ENCODE data around the gene MBNL2.

MBNL2 gene

DNA sequence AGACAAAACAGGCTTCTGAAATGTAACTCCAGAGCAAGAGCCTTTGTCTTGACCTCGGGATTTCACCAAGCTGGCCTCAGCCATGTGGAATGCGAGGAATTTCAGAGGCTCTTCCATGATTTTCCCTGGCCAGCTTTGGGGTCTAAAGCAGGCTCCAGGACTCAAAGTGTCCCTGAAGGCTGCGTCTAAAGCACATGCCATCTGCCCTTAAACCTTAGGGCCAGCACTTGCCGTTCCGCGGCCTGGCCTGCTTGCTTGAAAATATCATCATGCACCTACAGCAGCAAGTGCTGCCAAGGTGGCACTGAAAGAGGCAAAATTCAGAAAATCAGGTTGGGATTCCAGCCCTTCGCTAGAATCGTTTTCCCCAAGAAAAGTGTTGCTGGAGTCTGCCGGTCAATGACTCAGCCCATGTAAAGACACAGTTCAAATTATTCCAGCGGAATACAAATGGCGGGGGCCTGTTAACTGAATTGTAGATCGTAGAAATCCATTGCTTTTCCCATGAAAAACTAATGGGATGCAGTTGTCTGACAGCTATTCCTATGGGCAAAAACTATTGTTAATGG is 106.2 kb downstream of the MBNL2 start:
- H3K4me1 Mint-ChIP-seq (ENCODE audit: low read depth): no peaks in the 10 kb centered on the region
- no peaks in the 10 kb centered on the region for H3K27me3 Mint-ChIP-seq (ENCODE audit: low read depth)
- no peak overlapping the region for H3K27ac Mint-ChIP-seq
- no peak overlapping the region for H3K4me3 Mint-ChIP-seq
- H3K9me3 Mint-ChIP-seq: no peaks in the 10 kb centered on the region
- no peaks in the 10 kb centered on the region for H3K36me3 Mint-ChIP-seq (ENCODE audit: low read depth)

DNA sequence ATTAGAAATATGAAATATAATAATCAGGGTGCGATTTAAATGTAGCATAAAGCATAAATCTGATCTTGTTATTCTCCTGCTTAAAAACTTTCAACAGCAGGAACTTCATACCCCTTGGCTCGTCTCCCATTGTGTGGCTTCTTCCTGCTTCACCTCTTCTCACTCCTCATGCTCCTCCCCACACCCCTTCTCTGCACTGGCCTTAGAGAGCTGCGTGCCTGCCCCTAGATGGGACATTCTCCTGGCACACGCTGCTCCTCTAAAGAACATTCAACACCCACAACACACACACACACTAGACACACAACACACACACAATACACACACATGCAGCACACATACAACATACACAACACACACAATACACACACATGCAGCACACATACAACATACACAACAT is 107.2 kb downstream of the MBNL2 start:
- H3K27ac Mint-ChIP-seq: no peak overlapping the region
- H3K27me3 Mint-ChIP-seq (ENCODE audit: low read depth): no peaks in the 10 kb centered on the region
- H3K4me1 Mint-ChIP-seq (ENCODE audit: low read depth): no peaks in the 10 kb centered on the region
- no peak overlapping the region for H3K4me3 Mint-ChIP-seq
- H3K9me3 Mint-ChIP-seq: no peaks in the 10 kb centered on the region
- no peaks in the 10 kb centered on the region for H3K36me3 Mint-ChIP-seq (ENCODE audit: low read depth)

DNA sequence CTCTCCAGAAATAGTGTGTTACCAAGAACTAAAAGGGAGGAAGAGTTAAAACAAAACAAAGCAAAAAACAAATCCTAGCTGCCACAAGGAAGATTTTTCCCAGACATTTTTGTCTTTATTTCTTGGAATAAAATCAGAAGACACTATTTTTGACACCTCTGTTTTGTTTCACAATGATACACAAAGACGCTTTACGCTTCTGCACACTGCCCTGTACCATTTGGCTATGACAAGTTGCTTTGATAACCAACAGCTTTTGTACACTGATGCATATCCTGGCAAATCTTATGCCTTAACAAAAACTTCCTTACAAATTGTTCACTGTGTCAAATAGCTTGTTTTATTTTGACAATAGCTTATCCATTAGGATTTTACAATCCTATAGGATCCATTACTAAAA is 108.3 kb downstream of the MBNL2 start:
- H3K27ac Mint-ChIP-seq: no peak overlapping the region
- no peaks in the 10 kb centered on the region for H3K9me3 Mint-ChIP-seq
- no peaks in the 10 kb centered on the region for H3K36me3 Mint-ChIP-seq (ENCODE audit: low read depth)
- no peaks in the 10 kb centered on the region for H3K27me3 Mint-ChIP-seq (ENCODE audit: low read depth)
- no peaks in the 10 kb centered on the region for H3K4me1 Mint-ChIP-seq (ENCODE audit: low read depth)
- no peak overlapping the region for H3K4me3 Mint-ChIP-seq

DNA sequence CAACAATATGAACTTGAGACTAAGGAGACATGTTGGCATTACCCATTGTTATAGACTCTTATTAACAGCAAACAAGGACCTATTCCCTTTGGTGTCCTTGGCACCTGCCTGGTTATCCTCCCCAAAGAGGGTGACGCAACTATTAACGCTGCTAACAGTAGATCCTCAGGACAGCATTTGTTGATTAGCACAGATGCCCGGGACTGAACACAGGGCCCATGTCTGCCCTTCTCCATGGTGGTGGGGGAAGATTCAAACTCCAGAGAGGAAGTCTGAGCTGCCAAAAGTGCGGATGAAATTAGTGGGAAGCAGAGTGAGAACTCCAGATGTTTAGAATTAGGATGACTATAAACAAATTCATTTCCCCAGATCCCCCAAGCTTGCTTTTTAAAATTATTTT is 110.6 kb downstream of the MBNL2 start:
- no peaks in the 10 kb centered on the region for H3K27me3 Mint-ChIP-seq (ENCODE audit: low read depth)
- H3K27ac Mint-ChIP-seq: no peak overlapping the region
- no peak overlapping the region for H3K4me3 Mint-ChIP-seq
- no peaks in the 10 kb centered on the region for H3K9me3 Mint-ChIP-seq
- H3K36me3 Mint-ChIP-seq (ENCODE audit: low read depth): no peaks in the 10 kb centered on the region
- H3K4me1 Mint-ChIP-seq (ENCODE audit: low read depth): no peaks in the 10 kb centered on the region

DNA sequence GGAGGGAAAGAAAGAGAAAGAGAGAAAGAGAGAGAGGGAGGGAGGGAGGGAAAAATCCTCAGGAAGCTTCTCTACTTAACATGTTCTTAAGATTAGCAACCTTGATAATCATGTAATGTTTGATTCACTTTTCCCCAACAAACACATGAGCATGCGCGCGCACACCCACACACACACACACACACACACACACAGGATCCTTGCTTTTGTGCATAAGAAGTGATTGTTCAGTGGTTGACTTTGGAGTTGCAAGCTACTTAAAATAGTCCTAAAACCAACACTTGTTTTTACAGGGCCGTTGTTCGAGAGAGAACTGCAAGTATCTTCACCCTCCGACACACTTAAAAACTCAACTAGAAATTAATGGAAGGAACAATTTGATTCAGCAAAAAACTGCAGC is 111.8 kb downstream of the MBNL2 start:
- no peaks in the 10 kb centered on the region for H3K9me3 Mint-ChIP-seq
- no peaks in the 10 kb centered on the region for H3K27me3 Mint-ChIP-seq (ENCODE audit: low read depth)
- no peaks in the 10 kb centered on the region for H3K36me3 Mint-ChIP-seq (ENCODE audit: low read depth)
- H3K27ac Mint-ChIP-seq: no peak overlapping the region
- no peak overlapping the region for H3K4me3 Mint-ChIP-seq
- H3K4me1 Mint-ChIP-seq (ENCODE audit: low read depth): no peaks in the 10 kb centered on the region

DNA sequence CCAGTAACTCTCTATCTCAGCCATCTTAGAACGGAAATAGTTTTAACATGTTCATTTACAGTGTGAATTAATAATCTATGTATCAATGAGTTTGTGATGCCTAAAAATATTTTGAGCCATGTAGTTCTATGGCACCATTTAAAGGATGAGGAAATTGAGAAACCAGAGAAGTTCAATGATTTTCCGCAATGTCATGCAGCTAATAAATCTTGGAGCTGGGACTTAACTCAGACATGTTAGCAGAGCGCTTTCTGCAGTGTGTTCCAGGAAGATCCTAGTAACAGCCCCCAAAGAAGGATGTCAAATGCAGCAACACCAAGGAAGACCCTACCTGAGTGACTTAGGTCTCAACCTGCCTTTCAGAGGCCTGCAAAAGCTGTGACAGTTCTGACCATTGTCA is 112.6 kb downstream of the MBNL2 start:
- Mint-ChIP-seq H3K27me3 (ENCODE audit: low read depth) (no peaks in the 10 kb centered on the region), H3K9me3 (no peaks in the 10 kb centered on the region), H3K36me3 (ENCODE audit: low read depth) (no peaks in the 10 kb centered on the region), H3K4me1 (ENCODE audit: low read depth) (no peaks in the 10 kb centered on the region), H3K27ac (no peak overlapping the region), H3K4me3 (no peak overlapping the region)

DNA sequence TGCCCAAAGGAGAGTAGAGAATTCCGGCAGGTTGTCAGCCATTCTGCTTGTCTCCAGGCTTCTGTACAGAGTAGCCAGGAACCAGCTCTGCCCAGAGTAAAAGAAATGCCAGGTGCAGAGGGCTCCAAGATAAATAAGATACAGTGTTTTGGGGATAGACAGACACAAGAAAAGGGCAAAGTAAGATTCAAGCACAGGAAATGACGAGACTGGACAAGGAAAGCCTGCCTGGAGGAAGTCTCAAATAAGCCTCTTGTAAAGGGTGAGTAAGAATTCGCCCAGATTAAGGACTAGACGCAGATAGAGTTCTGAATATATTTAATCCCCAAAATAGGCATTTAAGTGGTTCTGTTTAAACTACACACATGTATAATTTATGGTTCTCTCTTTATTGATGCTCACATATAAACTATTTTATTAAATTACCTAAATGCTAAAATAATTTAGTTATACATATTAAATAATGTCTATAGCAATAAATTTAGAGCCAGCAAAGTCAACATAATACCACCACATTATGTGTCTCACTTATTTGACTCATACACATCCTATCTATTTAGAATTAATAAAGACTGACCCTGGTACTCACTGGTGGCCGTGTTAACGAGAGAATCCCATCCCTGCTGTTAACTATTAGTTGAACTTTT is 113.5 kb downstream of the MBNL2 start:
- no peak overlapping the region for H3K4me3 Mint-ChIP-seq
- H3K4me1 Mint-ChIP-seq (ENCODE audit: low read depth): no peaks in the 10 kb centered on the region
- no peaks in the 10 kb centered on the region for H3K36me3 Mint-ChIP-seq (ENCODE audit: low read depth)
- H3K27me3 Mint-ChIP-seq (ENCODE audit: low read depth): no peaks in the 10 kb centered on the region
- no peak overlapping the region for H3K27ac Mint-ChIP-seq
- H3K9me3 Mint-ChIP-seq: no peaks in the 10 kb centered on the region

DNA sequence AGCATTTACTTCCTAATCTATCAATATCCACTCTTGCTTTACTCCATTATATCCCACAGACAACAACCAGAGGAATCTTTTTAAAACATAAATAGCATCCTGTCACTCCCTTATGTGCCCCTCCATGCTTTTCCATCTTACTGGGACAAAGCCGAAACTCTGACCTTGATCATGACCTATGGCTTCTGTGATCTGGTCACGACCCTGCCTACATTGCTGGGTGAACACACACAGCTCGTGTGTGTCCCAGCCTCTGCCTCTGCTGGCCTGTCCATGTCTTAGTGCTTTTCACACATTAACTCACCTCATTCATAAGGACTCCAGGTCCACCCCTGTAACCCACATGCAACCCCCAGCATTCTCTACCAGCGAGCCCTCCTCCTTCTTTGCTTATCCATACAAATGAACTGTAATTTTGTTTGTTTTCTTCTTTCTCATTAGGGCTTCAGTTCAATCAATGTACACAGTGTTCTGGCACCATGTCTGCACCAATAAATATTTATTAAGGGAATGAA is 115.9 kb downstream of the MBNL2 start:
- Mint-ChIP-seq H3K4me3 (no peak overlapping the region), H3K4me1 (ENCODE audit: low read depth) (no peaks in the 10 kb centered on the region), H3K9me3 (no peaks in the 10 kb centered on the region), H3K36me3 (ENCODE audit: low read depth) (no peaks in the 10 kb centered on the region), H3K27me3 (ENCODE audit: low read depth) (no peaks in the 10 kb centered on the region), H3K27ac (no peak overlapping the region)

DNA sequence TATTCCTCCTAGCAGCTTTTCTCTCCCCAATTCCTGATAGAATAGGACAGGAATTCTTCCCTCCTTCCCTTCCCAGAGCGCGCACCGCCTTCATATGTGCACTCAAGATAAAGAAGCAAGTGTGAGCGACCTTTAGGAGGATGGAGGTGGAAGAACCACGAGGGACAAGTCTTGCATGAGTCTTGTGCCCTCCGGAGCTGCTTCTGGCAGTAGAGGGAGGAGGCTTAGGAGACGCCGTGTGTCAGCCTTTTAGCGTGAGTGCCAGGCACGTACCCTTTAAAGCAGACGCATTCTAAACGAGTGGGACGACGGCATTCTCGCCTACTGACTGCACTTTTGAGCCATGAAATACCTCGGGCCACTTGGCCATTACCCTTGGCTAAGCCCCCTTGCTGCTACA is 116.4 kb downstream of the MBNL2 start:
- Mint-ChIP-seq H3K27me3 (ENCODE audit: low read depth) (no peaks in the 10 kb centered on the region), H3K27ac (no peak overlapping the region), H3K36me3 (ENCODE audit: low read depth) (no peaks in the 10 kb centered on the region), H3K9me3 (no peaks in the 10 kb centered on the region), H3K4me1 (ENCODE audit: low read depth) (no peaks in the 10 kb centered on the region), H3K4me3 (no peak overlapping the region)

DNA sequence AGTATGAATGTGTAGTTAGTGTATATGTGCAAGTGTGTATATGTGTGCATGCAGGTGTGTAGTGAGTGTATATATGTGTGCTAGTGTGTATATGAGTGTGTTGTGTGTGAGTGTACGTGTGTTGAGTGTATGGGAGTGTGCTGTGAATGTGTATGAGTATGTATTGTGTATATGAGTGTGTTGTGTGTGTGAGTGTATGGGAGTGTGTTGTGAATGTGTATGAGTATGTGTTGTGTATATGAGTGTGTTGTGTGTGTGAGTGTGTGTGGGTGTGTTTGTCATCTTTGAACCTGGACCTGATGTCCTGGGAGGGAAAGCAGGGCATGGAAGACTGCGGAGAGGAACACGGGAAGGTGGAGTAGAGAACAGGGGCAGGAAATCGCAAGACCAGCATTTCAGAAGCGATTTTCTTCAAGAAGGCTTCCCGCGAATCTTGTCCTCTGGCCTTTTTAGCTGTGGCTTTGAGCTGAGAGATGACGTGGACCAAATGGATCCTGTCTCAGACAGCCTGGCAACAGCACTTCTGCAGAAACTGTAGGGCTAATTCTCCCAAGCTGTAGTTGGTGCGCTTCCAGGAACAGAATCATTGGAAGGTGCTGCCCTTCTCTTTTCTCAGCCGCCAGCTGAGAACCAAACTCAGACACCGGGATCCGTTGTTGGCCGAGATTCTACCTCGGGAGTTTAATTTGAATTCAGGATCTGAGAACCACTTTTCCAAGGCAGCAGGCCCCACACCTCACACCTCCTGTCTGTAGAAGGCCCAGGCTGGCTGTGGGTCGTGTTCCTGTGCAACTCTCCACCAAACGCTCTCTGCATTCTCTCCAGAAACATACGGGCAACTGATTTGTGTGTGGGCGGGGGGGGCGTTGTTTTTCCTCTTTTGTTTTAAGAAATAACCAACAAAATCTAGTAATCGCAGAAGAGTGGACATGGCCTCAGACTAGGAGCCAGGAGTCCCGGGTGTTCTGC is 117.2 kb downstream of the MBNL2 start:
- no peaks in the 10 kb centered on the region for H3K27me3 Mint-ChIP-seq (ENCODE audit: low read depth)
- H3K4me1 Mint-ChIP-seq (ENCODE audit: low read depth): no peaks in the 10 kb centered on the region
- no peaks in the 10 kb centered on the region for H3K9me3 Mint-ChIP-seq
- no peak overlapping the region for H3K27ac Mint-ChIP-seq
- no peaks in the 10 kb centered on the region for H3K36me3 Mint-ChIP-seq (ENCODE audit: low read depth)
- no peak overlapping the region for H3K4me3 Mint-ChIP-seq

DNA sequence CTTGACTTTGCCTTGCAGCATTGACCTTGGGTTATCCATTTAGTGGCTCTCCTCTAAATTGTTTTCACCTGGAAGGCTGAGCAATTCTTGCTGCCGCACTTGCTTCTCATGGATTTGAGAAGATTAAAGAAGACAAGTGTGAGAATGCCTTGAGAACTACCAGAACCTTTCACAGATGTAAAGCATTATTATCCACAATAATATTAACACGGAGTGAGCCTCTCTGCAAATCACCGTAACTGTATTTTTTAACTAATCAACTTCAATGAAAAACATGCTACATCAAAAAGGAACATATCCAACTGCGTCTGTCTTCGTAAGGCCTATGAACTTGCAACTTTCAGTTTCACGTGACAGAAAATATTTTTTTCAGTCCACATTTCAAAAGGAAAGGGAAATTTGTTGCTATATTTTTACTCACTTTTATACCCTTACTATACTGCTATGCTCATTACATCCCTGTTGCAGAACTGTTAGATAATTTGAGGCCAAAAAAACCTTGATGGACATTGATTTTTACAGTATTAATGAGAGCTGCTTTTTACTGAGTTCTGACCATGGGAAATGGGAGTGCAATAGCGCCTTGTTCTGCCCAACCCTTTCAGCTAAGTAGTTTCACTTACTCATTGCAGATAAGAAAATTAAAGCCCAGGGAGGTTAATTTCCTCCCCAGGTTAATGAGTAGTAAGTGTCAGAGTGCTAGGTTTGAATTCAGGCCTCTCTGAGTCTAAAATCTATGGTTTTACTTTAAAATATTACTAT is 118.0 kb downstream of the MBNL2 start:
- Mint-ChIP-seq H3K4me3 (no peak overlapping the region), H3K36me3 (ENCODE audit: low read depth) (no peaks in the 10 kb centered on the region), H3K27ac (no peak overlapping the region), H3K27me3 (ENCODE audit: low read depth) (no peaks in the 10 kb centered on the region), H3K4me1 (ENCODE audit: low read depth) (no peaks in the 10 kb centered on the region), H3K9me3 (no peaks in the 10 kb centered on the region)

DNA sequence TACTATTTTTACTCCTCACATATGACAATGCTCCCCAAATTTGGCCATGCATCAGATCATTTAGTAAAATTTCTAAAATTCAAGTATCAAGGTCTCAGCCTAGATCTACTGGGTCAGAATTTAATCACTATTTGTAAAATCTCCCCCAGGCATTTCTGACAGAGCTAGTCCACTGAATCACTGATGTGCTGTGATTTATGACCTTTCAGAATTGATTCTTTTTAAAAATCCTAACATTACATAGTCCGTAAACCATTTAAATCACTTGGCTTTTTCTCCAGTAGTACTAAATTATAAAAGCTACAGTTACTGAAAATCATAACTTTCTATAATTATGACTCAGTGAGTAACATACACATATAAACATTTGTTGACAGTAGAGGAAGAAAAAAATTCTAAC is 119.0 kb downstream of the MBNL2 start:
- H3K27me3 Mint-ChIP-seq (ENCODE audit: low read depth): no peaks in the 10 kb centered on the region
- H3K4me1 Mint-ChIP-seq (ENCODE audit: low read depth): no peaks in the 10 kb centered on the region
- no peak overlapping the region for H3K4me3 Mint-ChIP-seq
- no peaks in the 10 kb centered on the region for H3K36me3 Mint-ChIP-seq (ENCODE audit: low read depth)
- H3K27ac Mint-ChIP-seq: no peak overlapping the region
- H3K9me3 Mint-ChIP-seq: no peaks in the 10 kb centered on the region

DNA sequence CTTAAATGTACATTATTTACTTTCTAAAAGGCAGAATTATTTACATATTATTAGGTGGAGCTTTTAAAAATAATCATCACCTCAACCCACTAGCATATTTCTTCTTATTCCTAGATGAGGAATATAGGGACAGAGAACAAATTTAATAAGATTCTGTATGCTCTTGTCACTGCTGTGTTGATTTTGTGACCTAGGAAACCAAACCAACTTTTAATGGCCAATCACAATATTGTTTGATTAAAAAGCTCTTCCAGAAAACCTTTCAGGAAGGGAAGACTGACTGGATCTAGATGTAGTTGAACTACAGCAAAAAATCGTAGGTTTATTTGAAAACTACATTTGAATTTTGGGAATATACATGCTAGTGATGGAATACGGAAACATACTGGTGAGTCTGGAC is 120.0 kb downstream of the MBNL2 start:
- H3K27ac Mint-ChIP-seq: no peak overlapping the region
- H3K9me3 Mint-ChIP-seq: no peaks in the 10 kb centered on the region
- H3K27me3 Mint-ChIP-seq (ENCODE audit: low read depth): no peaks in the 10 kb centered on the region
- H3K4me1 Mint-ChIP-seq (ENCODE audit: low read depth): no peaks in the 10 kb centered on the region
- H3K4me3 Mint-ChIP-seq: no peak overlapping the region
- H3K36me3 Mint-ChIP-seq (ENCODE audit: low read depth): no peaks in the 10 kb centered on the region

DNA sequence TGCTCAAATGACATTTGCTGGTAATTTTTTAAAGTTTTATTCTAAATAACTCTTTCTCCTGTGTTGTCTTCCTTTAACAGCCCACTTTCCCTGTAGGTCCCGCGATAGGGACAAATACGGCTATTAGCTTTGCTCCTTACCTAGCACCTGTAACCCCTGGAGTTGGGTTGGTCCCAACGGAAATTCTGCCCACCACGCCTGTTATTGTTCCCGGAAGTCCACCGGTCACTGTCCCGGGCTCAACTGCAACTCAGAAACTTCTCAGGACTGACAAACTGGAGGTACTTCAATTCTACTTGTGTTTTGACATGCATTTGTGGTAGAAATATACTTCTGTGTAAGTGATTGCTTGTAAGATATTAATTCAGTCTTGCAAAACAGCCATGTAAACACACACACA is 120.8 kb downstream of the MBNL2 start:
- Mint-ChIP-seq H3K27me3 (ENCODE audit: low read depth) (no peaks in the 10 kb centered on the region), H3K36me3 (ENCODE audit: low read depth) (no peaks in the 10 kb centered on the region), H3K4me1 (ENCODE audit: low read depth) (no peaks in the 10 kb centered on the region), H3K4me3 (no peak overlapping the region), H3K9me3 (no peaks in the 10 kb centered on the region), H3K27ac (no peak overlapping the region)
